ENCODE results near the gene CYFIP1.

The CYFIP1 gene

DNA sequence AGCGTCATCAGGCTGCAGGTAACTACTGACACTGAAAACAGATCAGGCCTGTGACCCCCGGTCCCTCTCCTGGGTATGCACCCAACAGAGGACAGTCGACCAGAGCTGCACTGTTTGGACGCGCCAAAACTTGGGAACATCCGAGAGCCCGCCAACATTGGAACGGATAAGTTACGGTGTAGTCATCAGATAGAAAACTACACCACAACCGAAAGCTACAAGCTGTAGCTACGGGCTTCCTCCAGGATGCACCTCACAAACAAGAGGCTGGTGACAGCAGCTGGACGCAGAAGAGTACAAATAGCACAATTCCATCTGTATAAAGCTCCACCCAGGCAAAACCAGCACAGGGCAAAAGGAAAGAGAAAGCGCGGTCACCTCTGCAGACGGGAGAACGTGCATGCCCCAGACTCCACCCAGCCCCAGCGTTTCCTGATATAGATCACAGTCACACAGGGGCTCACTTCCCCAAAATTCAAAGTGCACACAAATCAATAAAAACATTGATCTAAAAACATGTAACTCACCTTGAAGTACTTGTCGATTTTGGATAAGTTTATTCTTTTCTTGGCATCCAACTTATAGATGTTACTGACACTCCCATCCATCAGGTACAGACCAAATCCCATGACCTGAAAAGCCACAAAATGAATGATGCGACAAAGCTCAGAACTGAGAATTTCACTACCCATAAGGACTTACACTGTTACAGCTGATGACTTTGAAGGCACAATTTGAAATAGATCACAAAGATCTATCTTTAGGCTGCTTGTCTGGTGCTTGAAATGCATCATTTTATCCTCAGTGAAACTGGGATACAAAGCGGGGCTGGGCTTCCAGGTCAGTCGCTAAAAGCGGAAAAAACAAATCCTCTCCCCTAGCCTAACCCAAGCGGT lies 43.3 kb downstream of the CYFIP1 start:
- TF ChIP-seq, protein P1, sequence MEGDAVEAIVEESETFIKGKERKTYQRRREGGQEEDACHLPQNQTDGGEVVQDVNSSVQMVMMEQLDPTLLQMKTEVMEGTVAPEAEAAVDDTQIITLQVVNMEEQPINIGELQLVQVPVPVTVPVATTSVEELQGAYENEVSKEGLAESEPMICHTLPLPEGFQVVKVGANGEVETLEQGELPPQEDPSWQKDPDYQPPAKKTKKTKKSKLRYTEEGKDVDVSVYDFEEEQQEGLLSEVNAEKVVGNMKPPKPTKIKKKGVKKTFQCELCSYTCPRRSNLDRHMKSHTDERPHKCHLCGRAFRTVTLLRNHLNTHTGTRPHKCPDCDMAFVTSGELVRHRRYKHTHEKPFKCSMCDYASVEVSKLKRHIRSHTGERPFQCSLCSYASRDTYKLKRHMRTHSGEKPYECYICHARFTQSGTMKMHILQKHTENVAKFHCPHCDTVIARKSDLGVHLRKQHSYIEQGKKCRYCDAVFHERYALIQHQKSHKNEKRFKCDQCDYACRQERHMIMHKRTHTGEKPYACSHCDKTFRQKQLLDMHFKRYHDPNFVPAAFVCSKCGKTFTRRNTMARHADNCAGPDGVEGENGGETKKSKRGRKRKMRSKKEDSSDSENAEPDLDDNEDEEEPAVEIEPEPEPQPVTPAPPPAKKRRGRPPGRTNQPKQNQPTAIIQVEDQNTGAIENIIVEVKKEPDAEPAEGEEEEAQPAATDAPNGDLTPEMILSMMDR (conservative IDR thresholded peaks at IDR 0.05; ENCODE audit: low read depth, low read length): no peak
- no peaks in the 10 kb centered on the region for H4K20me1 ChIP-seq (ENCODE audit: insufficient read depth)
- no peaks in the 10 kb centered on the region for H3K27me3 ChIP-seq (ENCODE audit: insufficient read depth, low read depth)
- no peak overlapping the region for H3K4me2 ChIP-seq
- no peak overlapping the region for H3K9ac ChIP-seq
- no peaks in the 10 kb centered on the region for H3K79me2 ChIP-seq (ENCODE audit: insufficient read depth, low read depth)
- H3K4me1 ChIP-seq (ENCODE audit: low read depth, poor library complexity, severe bottlenecking): no peaks in the 10 kb centered on the region
- no peak overlapping the region for H2AFZ ChIP-seq (ENCODE audit: low read depth)
- no peaks in the 10 kb centered on the region for H3K36me3 ChIP-seq (ENCODE audit: insufficient read depth)
- H3K4me3 ChIP-seq (IDR thresholded peaks at IDR 0.05; ENCODE audit: insufficient read depth, low read depth, low read length): no peak overlapping the region
- no peak overlapping the region for H3K27ac ChIP-seq

DNA sequence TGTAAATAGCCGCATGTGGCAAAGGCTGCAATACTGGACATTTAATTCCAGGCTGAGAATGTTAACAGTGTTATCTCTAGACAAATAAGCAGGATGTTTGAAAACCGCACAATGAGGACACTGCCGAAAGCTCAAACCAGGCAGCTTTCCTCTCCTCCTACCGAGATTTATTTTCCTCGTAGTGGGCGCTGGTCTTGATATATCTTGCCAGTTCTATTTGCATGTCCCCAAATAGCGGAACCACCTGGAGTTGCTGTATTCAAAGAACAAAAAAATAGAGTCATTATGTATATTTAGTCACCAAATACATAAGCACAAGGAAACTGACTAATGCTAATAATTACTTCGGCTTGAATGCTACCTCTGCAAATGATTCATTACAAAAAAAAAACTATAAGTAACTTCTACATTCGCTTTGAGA lies 46.5 kb downstream of the CYFIP1 start:
- no peak overlapping the region for H2AFZ ChIP-seq (ENCODE audit: low read depth)
- H3K9ac ChIP-seq: no peak overlapping the region
- H3K27ac ChIP-seq: no peak overlapping the region
- H3K79me2 ChIP-seq (ENCODE audit: insufficient read depth, low read depth): no peaks in the 10 kb centered on the region
- H3K4me1 ChIP-seq (ENCODE audit: low read depth, poor library complexity, severe bottlenecking): no peaks in the 10 kb centered on the region
- H3K27me3 ChIP-seq (ENCODE audit: insufficient read depth, low read depth): no peaks in the 10 kb centered on the region
- TF ChIP-seq, protein P1 (conservative IDR thresholded peaks at IDR 0.05; ENCODE audit: low read depth, low read length): no peak
- no peak overlapping the region for H3K4me3 ChIP-seq (IDR thresholded peaks at IDR 0.05; ENCODE audit: insufficient read depth, low read depth, low read length)
- no peak overlapping the region for H3K4me2 ChIP-seq
- no peaks in the 10 kb centered on the region for H4K20me1 ChIP-seq (ENCODE audit: insufficient read depth)
- H3K36me3 ChIP-seq (ENCODE audit: insufficient read depth): no peaks in the 10 kb centered on the region

DNA sequence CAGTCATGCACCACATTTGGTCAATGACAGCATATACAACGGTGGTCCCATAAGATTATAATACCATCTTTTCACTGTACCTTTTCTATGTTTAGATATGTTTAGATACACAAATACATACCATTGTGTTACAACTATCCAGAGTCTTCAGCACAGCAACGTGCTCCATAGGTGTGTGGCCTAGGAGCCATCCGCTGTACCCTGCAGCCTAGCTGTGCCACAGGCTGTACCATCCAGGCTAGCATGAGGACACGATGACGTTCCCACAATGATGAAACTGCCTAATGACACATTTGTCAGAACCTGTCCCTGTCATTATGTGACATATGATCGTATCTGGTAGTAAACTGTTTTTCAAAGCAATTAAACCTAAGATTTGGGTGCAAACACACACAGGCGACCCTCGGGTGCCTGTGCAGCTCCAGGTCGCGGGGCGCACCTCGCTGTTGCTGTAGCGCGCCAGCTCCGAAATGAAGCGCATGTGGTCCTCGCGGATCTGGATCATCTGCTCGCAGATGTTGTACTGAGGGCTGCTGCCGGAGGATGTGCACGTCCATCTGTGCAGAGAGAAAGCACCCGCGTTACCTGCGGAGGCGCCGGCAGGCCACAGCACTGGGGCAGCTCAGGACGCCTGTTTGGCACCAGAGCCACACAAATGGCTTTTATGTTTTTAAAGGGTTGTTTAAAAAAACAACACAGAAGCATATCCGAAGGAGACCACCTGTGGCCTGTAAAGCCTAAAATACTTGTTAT lies 48.2 kb downstream of the CYFIP1 start:
- Histone ChIP-seq H3K4me2 (no peak overlapping the region), H3K79me2 (ENCODE audit: insufficient read depth, low read depth) (no peaks in the 10 kb centered on the region), H2AFZ (ENCODE audit: low read depth) (no peak overlapping the region), H3K9ac (no peak overlapping the region), H3K36me3 (ENCODE audit: insufficient read depth) (no peaks in the 10 kb centered on the region), H3K27ac (no peak overlapping the region), H4K20me1 (ENCODE audit: insufficient read depth) (no peaks in the 10 kb centered on the region), H3K4me1 (ENCODE audit: low read depth, poor library complexity, severe bottlenecking) (no peaks in the 10 kb centered on the region), H3K4me3 (IDR thresholded peaks at IDR 0.05; ENCODE audit: insufficient read depth, low read depth, low read length) (no peak overlapping the region), H3K27me3 (ENCODE audit: insufficient read depth, low read depth) (no peaks in the 10 kb centered on the region)
- TF ChIP-seq, protein P1 (conservative IDR thresholded peaks at IDR 0.05; ENCODE audit: low read depth, low read length): no peak

DNA sequence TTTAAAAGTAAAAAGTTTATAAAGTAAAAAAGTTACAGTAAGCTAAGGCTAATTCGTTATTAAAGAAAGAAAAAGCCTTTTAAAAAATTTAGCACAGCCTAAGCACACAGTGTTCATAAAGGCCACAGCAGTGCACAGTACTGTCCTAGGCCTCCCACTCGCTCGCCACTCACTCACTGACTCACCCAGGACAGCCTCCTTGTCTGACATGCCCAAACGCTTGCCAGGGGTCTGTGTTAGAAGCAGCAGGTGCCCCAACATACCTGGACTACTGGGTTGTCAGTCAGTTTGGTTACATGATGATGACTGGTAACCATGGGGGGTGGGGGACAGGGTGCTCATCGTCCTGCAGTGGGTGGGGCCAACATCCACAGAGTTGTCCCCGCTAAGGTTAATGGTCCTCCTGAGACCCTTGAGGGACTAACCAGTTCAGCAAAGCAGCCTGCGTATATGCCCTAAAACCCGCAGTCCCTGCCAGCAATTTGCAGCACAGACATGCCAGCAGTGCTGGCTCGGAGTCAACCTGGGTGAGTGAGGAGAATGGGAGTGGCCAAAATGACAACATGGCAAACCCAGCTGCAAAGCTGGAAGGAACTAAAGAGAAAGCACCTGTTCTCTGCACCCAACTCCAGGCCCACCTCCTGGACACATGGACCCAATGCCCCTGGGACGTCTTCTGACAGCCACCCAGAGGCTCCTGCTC lies 49.2 kb downstream of the CYFIP1 start:
- Histone ChIP-seq H3K9ac (no peak overlapping the region), H3K4me1 (ENCODE audit: low read depth, poor library complexity, severe bottlenecking) (no peaks in the 10 kb centered on the region), H4K20me1 (ENCODE audit: insufficient read depth) (no peaks in the 10 kb centered on the region), H3K4me3 (IDR thresholded peaks at IDR 0.05; ENCODE audit: insufficient read depth, low read depth, low read length) (no peak overlapping the region), H3K36me3 (ENCODE audit: insufficient read depth) (no peaks in the 10 kb centered on the region), H3K27ac (no peak overlapping the region), H2AFZ (ENCODE audit: low read depth) (no peak overlapping the region), H3K27me3 (ENCODE audit: insufficient read depth, low read depth) (no peaks in the 10 kb centered on the region), H3K79me2 (ENCODE audit: insufficient read depth, low read depth) (no peaks in the 10 kb centered on the region), H3K4me2 (no peak overlapping the region)
- TF ChIP-seq, protein P1 (conservative IDR thresholded peaks at IDR 0.05; ENCODE audit: low read depth, low read length): no peak

All from KMS-11 (cell line).